Endothelial cell of umbilical vein (primary cell): ENCODE measurements around the gene FOLR2. TPM values are rescaled to one million over a fixed set of nuclear protein-coding genes. Genes with fewer than 3 reads are reported as not detected.

Source experiments
- BruUV-seq: library from RNA; stranded (reverse); fragments of 400-500 nt; replicated peaks from 2 replicates; lab custom pipeline; 2021; lab: Mats Ljungman, UMichigan
- CTCF ChIA-PET: fragments of 300-600, 350-600 bp; sonication (Branson Sonifier 250); formaldehyde crosslinking; loops from one replicate; lab custom pipeline; 2021; ENCODE audit warnings: antibody characterized with exemption, inconsistent platforms; lab: Charles Lee
- POLR2A ChIA-PET: fragments of 300-600, 350-600 bp; sonication (Branson Sonifier 250); formaldehyde crosslinking; loops from one replicate; lab custom pipeline; 2021; ENCODE audit warnings: antibody characterized with exemption, inconsistent platforms; lab: Charles Lee
- DNase-seq: peaks from one replicate; pipeline ENCODE4 v3.0.0-alpha.2; 2011; ENCODE audit warnings: low read depth, low spot score
- FAIRE-seq: peaks from 2 replicates; lab custom pipeline; 2011; peaks lifted over from hg19 to GRCh38; lab: Jason Lieb, UNC
- H2AFZ ChIP-seq: 2 replicates; pipeline ENCODE4 v1.6.0; 2012; ENCODE audit warnings: low read depth, low read length, control low read depth, inconsistent platforms
- H3K27ac ChIP-seq: 2 replicates; pipeline ENCODE4 v1.5.1; 2011; ENCODE audit warnings: low read depth, mild to moderate bottlenecking, control low read depth, low read length, moderate library complexity; ENCODE audit not compliant: insufficient read depth
- H3K27me3 ChIP-seq, 2 experiments: 2 replicates each; pipeline versions ENCODE4 v1.6.0 to v1.6.1; 2011; ENCODE audit warnings: low read length in 2 of 2, mixed read lengths in 1 of 2; ENCODE audit not compliant: control insufficient read depth in 2 of 2, insufficient read depth in 2 of 2
- H3K36me3 ChIP-seq, 2 experiments: 2 replicates in 1 of 2; 3 replicates in 1 of 2; pipeline ENCODE4 v1.5.1; 2011; ENCODE audit warnings: low read length in 2 of 2, mild to moderate bottlenecking in 1 of 2, moderate library complexity in 1 of 2; ENCODE audit not compliant: control insufficient read depth in 2 of 2, insufficient read depth in 2 of 2; ENCODE audit errors: extremely low read depth in 1 of 2
- H3K4me1 ChIP-seq: 3 replicates; pipeline ENCODE4 v1.5.1; 2011; ENCODE audit warnings: mild to moderate bottlenecking, low read length; ENCODE audit not compliant: control insufficient read depth, insufficient read depth; ENCODE audit errors: extremely low read depth
- H3K4me2 ChIP-seq: 2 replicates; pipeline ENCODE4 v1.6.1; 2011; ENCODE audit warnings: low read length, control low read depth, mixed read lengths; ENCODE audit not compliant: insufficient read depth
- H3K4me3 ChIP-seq, 3 experiments: fragments of 200-600 bp in 1 of 3; sonication (generic), shearing (Covaris generic) in 1 of 3; replicated peaks in 1 of 3; 2 replicates each; pipeline ENCODE4 v1.5.1; 2011 to 2016; ENCODE audit warnings: control low read depth in 3 of 3, low read length in 3 of 3, mild to moderate bottlenecking in 2 of 3, inconsistent platforms in 1 of 3, low read depth in 1 of 3, moderate library complexity in 1 of 3; ENCODE audit not compliant: insufficient read depth in 1 of 3
- H3K79me2 ChIP-seq: 2 replicates; pipeline ENCODE4 v1.6.0; 2012; ENCODE audit warnings: low read length, inconsistent platforms; ENCODE audit not compliant: control insufficient read depth, insufficient read depth
- H3K9ac ChIP-seq: replicated peaks from 2 replicates; pipeline ENCODE3; 2011; ENCODE audit warnings: low read length, control low read depth; ENCODE audit not compliant: insufficient read depth; ENCODE audit errors: extremely low read depth
- H3K9me1 ChIP-seq: replicated peaks from 3 replicates; pipeline ENCODE4 v1.6.0; 2011; ENCODE audit warnings: mild to moderate bottlenecking, low read length; ENCODE audit not compliant: control insufficient read depth, insufficient read depth; ENCODE audit errors: extremely low read depth
- H3K9me3 ChIP-seq: replicated peaks from 2 replicates; pipeline ENCODE4 v1.5.1; 2012; ENCODE audit warnings: low read length, inconsistent platforms; ENCODE audit not compliant: control insufficient read depth, insufficient read depth
- H4K20me1 ChIP-seq: replicated peaks from 2 replicates; pipeline ENCODE3; 2011; ENCODE audit warnings: mild to moderate bottlenecking, low read length; ENCODE audit not compliant: control insufficient read depth, insufficient read depth; ENCODE audit errors: extremely low read depth
- EZH2 ChIP-seq: IDR thresholded peaks from 2 replicates; pipeline ENCODE4 v1.6.1; 2012; ENCODE audit warnings: borderline replicate concordance, low read depth, mild to moderate bottlenecking, moderate library complexity, low read length, inconsistent platforms; ENCODE audit not compliant: severe bottlenecking
- FOS ChIP-seq: IDR thresholded peaks from 2 replicates; pipeline ENCODE4 v1.6.1; 2011; ENCODE audit warnings: mild to moderate bottlenecking, low read length, moderate library complexity, borderline replicate concordance; ENCODE audit not compliant: insufficient read depth
- GATA2 ChIP-seq: IDR thresholded peaks from 2 replicates; pipeline ENCODE4 v1.7.0; 2011; ENCODE audit warnings: low read depth, mild to moderate bottlenecking, moderate library complexity, mixed read lengths, low read length; ENCODE audit not compliant: insufficient read length, insufficient read depth
- MYC ChIP-seq: IDR thresholded peaks from one replicate; pipeline ENCODE4 v1.6.1; 2011; ENCODE audit warnings: mild to moderate bottlenecking, low read depth, low read length
- dilution Hi-C: fragments of 300-500 bp; cut with MboI; formaldehyde crosslinking; loops from one replicate; pipeline ENCODE4 v1.15.0; 2019; ENCODE audit warnings: low sequenced_read_pairs; ENCODE audit not compliant: extremely low pct_ligation_motif_present
- intact Hi-C: fragments of 100-400 bp; cut with micrococcal nuclease; formaldehyde crosslinking; loops from one replicate; pipeline ENCODE4 v1.10.0; 2022
- polyA plus RNA-seq, 4 experiments: library from polyadenylated mRNA; depleted of rRNA in 3 of 4; stranded (reverse) in 3 of 4; unstranded in 1 of 4; fragments of >200 nt; gene quantifications; 2 replicates each; pipeline versions ENCODE4 v1.2.1 to v1.2.3, GENCODE V29; 2011 to 2012; ENCODE audit warnings: missing spikeins in 1 of 4
- total RNA-seq: library from RNA; stranded (reverse); gene quantifications from 2 replicates; pipeline ENCODE4 v1.2.3, GENCODE V29; 2021
- TF ChIP-seq, protein P1 (sequence below): IDR thresholded peaks from 2 replicates; pipeline ENCODE4 v1.6.1; 2011; ENCODE audit not compliant: insufficient read depth, insufficient read length

FOLR2 gene
- total and polyA plus RNA-seq, 2 donors (not counting 3 experiments of a cell fraction or from before 2014, with no cell fraction given), result not detected

DNA sequence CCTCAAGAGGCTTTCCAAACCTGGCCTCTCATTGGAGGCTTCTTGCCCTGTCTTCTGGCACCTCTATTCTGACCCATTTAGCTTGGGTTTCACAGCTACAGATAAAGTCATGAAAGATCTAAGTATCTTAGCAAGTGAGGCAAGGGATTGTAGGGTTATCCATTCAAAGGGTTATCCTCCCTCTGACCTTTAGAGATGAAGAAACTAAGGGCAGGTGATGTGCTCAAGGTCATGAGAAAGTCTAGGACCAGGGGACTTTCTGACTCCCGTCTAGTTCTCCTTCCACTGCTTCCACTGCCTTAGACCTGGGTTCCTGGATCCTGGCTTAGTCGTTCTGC, 20.1 kb downstream of the FOLR2 start:
- Histone ChIP-seq H3K4me1 (peaks cover 12% of the 10 kb centered on the region), H3K9me1 (no peaks in the 10 kb centered on the region), H3K9ac (no peak overlapping the region), H2AFZ (no peak overlapping the region), H3K9me3 (no peaks in the 10 kb centered on the region), H3K79me2 (no peaks in the 10 kb centered on the region), H3K27me3 (peaks cover 18 to 26% of the 10 kb centered on the region in 2 experiments), H3K4me3 (no peak overlapping the region), H3K4me2 (no peak overlapping the region), H3K27ac (no peak overlapping the region), H3K36me3 (peaks cover 9 to 51% of the 10 kb centered on the region in 2 experiments), H4K20me1 (no peaks in the 10 kb centered on the region)
- no peak for DNase-seq
- no TSS peak for BruUV-seq
- intact Hi-C loops (no loop called here), dilution Hi-C loops (no loop called here)
- TF ChIP-seq, protein P1, sequence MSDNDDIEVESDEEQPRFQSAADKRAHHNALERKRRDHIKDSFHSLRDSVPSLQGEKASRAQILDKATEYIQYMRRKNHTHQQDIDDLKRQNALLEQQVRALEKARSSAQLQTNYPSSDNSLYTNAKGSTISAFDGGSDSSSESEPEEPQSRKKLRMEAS, result no peak
- TF ChIP-seq MYC, result no peak
- TF ChIP-seq EZH2, result no peak
- TF ChIP-seq FOS, result no peak
- no peak for TF ChIP-seq GATA2
- ChIA-PET POLR2A (interaction anchor here (0.6 to 1.4 kb wide), 2 partner anchors 9 to 130 kb away, joined by 4 to 8 read pairs; no protein-coding TSS in a partner anchor), CTCF (interaction anchor here (0.7 to 3.8 kb wide), 7 partner anchors 9 to 211 kb away, joined by 3 to 38 read pairs (median 4); partner anchors contain the start of gene INPPL1)
- FAIRE-seq, result no peak
